Spleen (tissue), 11 donors: ENCODE data around the gene NPIPA1. TPM values are rescaled to one million over a fixed set of nuclear protein-coding genes. Genes with fewer than 3 reads are reported as not detected.
"Not testable (repeated sequence)": the region's sequence is repeated elsewhere in the genome, so short reads cannot be mapped to it uniquely, and the experiment has no call there.

Experiments
- DNase-seq: peaks from one replicate; pipeline ENCODE4 v3.0.0-alpha.2; 2020
- H3K27ac ChIP-seq, 8 donors: fragments of 200-600 bp; sonication (generic) in 7 of 8; 1 replicate in 4 of 8; 2 replicates in 4 of 8; pipeline versions ENCODE4 v1.5.0 to v1.8.0; 2016 to 2021; ENCODE audit warnings: inconsistent platforms in 4 of 8, mild to moderate bottlenecking in 4 of 8, moderate library complexity in 1 of 8
- H3K27me3 ChIP-seq, 7 donors: fragments of 200-600 bp; sonication (generic) in 6 of 7; replicated peaks in 1 of 7; 1 replicate in 4 of 7; 2 replicates in 3 of 7; pipeline versions ENCODE4 v1.5.0 to v1.8.0; 2016 to 2021; ENCODE audit warnings: inconsistent platforms in 3 of 7, mild to moderate bottlenecking in 1 of 7
- H3K36me3 ChIP-seq, 6 donors: fragments of 200-600 bp; sonication (generic) in 5 of 6; 1 replicate in 4 of 6; 2 replicates in 2 of 6; pipeline versions ENCODE4 v1.5.0 to v1.8.0; 2016 to 2021; ENCODE audit warnings: inconsistent platforms in 2 of 6
- H3K4me1 ChIP-seq, 6 donors: fragments of 200-600 bp; sonication (generic) in 5 of 6; 1 replicate in 3 of 6; 2 replicates in 3 of 6; pipeline versions ENCODE4 v1.5.0 to v1.8.0; 2016 to 2021; ENCODE audit warnings: inconsistent platforms in 3 of 6
- H3K4me3 ChIP-seq, 8 donors: fragments of 200-600 bp; sonication (generic) in 7 of 8; 1 replicate in 4 of 8; 2 replicates in 4 of 8; pipeline versions ENCODE4 v1.5.0 to v1.8.0; 2016 to 2021; ENCODE audit warnings: inconsistent platforms in 4 of 8, mild to moderate bottlenecking in 4 of 8, moderate library complexity in 2 of 8
- H3K9me3 ChIP-seq, 8 donors: fragments of 200-600 bp; sonication (generic) in 7 of 8; 1 replicate in 4 of 8; 2 replicates in 4 of 8; pipeline versions ENCODE4 v1.5.0 to v1.8.0; 2016 to 2021; ENCODE audit warnings: inconsistent platforms in 4 of 8
- POLR2AphosphoS5 ChIP-seq, 3 donors: sonication (generic); formaldehyde crosslinking; IDR thresholded peaks; one replicate each; pipeline ENCODE4 v1.5.1; 2017; ENCODE audit warnings: antibody characterized with exemption in 3 of 3
- WGBS, 5 donors: extraction: QIAGEN DNeasy Blood & Tissue Kit in 3 of 5; methylation state at CpG; one replicate each; pipeline versions ENCODE4 v1.1.5 to v1.1.7; 2013 to 2018; 5-methylcytosine and 5-hydroxymethylcytosine counted together
- intact Hi-C: fragments of 100-400 bp; cut with DNase I; formaldehyde crosslinking; loops from one replicate; pipeline ENCODE4 v1.15.0; 2023; ENCODE audit warnings: low total_unique reads
- polyA plus RNA-seq, 3 donors: library from polyadenylated mRNA; stranded (reverse); fragments of 200-250 nt; gene quantifications; one replicate each; pipeline ENCODE4 v1.2.1, GENCODE V29; 2013
- total RNA-seq, 7 donors: library from RNA; depleted of rRNA in 3 of 7; stranded (reverse); fragments of >200 nt in 3 of 7; fragmentation: NEBNext Ultra II Directional in 4 of 7; extraction: Animal tissue kit (Norgen Biotek cat#: 25700) in 4 of 7; gene quantifications; one replicate each; pipeline versions ENCODE4 v1.1.0 to v1.2.1, GENCODE V29; 2016 to 2021
- donor health status: healthy with polysubstance abuse.
- donor health status: DM: no; HTN: no; CAD: no; lungs with moderate emphysema.
- donor health status: DM: no; HTN: no; CAD: no.
- donor health status: Bipolar disorder and iron deficiency.
- donor health status: healthy.
- donor health status: DM: no; HTN: no; CAD: no.
- donor health status: DM: yes; HTN: yes; CAD: no.

NPIPA1 gene
- total and polyA plus RNA-seq, 10 donors: 56.4 to 119 (median 70.7) TPM

DNA sequence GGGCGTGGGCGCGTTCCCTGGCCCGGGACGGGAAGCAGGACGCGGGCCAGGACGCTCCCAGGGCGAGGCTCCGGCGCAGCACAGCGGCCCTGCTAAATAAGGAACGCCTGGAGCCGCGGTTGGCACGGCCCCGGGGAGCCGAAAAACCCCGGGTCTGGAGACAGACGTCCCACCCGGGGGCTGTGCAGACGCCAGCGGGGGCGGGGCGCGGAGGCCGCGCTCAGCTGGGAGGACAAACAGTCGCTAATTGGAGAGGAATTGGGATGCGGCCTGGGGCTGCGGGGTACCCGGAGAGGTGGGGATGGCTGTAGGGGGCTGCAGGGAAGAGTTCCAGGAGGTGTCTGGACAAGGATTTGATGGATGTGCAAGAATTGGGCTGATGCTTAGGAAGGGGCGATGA lies 25.3 kb upstream of the NPIPA1 start:
- H3K27me3 ChIP-seq, intact Hi-C loops, H3K4me1 ChIP-seq, H3K36me3 ChIP-seq, H3K9me3 ChIP-seq: not testable (repeated sequence)
- peak overlapping the region in 6 of 8 donors; percentile 63 to 79 (median 76) for H3K27ac ChIP-seq
- TF ChIP-seq POLR2AphosphoS5 (IDR thresholded peaks at IDR 0.05): peak in 1 of 3 donors; percentile 58
- H3K4me3 ChIP-seq: peak overlapping the region; percentile 36 to 67 (median 48)
- DNase-seq: peak; percentile 93
- 0 to 1% (median 0%) methylated on average over 13 to 20 of the region's 33 CpGs; no CpG with 5 or more reads in 1 of the 5 donors for WGBS, 5 donors

DNA sequence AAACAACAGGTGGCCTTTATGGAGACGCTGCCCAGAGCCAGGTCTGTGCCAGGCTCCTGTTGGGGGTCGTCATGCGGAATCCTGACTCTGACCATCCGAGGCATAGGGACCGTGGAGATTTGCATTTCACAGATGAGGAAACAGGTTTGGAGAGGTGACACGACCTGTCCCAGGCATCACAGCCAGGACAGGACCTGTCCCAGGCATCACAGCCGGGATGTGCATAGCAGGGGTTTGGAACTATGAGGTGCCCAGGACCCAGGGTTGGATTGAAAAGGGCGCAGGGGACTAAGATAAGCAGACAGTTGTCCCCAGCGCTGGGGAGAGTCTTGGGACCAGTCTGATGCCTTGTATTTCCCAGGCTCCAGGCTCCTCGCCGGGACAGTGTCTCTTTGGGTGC lies 24.7 kb upstream of the NPIPA1 start:
- intact Hi-C loops, H3K4me3 ChIP-seq, DNase-seq, H3K9me3 ChIP-seq, H3K4me1 ChIP-seq, H3K27me3 ChIP-seq, H3K36me3 ChIP-seq, H3K27ac ChIP-seq: not testable (repeated sequence)
- 76 to 90% (median 81%) methylated on average over 2 of the region's 11 CpGs; no CpG with 5 or more reads in 2 of the 5 donors for WGBS, 5 donors

DNA sequence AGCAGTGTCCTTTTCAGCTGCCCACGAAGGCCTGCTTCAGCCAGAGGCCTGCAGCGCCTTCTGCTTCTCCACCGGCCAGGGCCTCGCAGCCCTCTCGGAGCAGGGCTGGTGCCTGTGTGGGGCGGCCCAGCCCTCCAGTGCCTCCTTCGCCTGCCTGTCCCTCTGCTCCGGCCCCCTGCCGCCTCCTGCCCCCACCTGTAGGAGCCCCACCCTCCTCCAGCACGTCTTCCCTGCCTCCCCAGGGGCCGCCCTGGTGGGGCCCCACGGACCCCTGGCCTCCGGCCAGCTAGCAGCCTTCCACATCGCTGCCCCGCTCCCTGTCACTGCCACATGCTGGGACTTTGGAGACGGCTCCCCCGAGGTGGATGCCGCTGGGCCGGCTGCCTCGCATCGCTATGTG lies 18.7 kb upstream of the NPIPA1 start:
- H3K27ac ChIP-seq, intact Hi-C loops, H3K4me1 ChIP-seq, H3K27me3 ChIP-seq, H3K9me3 ChIP-seq, H3K4me3 ChIP-seq, H3K36me3 ChIP-seq: not testable (repeated sequence)
- DNase-seq: peak; percentile 77
- 85 to 93% (median 87%) methylated on average over 8 to 19 of the region's 21 CpGs; no CpG with 5 or more reads in 2 of the 5 donors for WGBS, 5 donors

DNA sequence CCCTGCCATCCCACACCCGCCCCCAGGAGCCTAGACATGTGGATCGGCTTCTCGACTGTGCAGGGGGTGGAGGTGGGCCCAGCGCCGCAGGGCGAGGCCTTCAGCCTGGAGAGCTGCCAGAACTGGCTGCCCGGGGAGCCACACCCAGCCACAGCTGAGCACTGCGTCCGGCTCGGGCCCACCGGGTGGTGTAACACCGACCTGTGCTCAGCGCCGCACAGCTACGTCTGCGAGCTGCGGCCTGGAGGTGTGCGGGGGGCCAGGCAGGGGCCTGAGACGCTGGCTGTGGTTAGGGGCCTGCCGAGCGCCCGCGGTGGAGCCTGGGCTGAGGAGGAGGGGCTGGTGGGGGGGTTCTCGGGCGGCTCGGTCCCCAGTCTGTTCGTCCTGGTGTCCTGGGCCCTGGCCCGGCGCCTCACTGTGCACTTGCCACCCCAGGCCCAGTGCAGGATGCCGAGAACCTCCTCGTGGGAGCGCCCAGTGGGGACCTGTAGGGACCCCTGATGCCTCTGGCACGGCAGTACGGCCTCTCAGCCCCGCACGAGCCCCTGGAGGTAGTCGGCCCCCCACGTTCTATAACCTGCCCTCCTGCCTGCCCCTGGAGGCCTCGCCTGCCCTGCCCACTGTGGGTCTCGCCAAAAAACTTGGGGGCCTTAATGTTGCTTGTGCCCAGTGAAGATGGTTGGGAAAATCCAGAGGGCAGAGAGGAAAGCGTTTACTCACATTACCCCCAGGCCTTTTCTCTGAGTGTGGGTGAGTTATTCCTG lies 17.2 kb upstream of the NPIPA1 start:
- H3K9me3 ChIP-seq, H3K4me1 ChIP-seq, H3K27ac ChIP-seq, H3K4me3 ChIP-seq, H3K36me3 ChIP-seq, H3K27me3 ChIP-seq, intact Hi-C loops: not testable (repeated sequence)
- DNase-seq: peak; percentile 69
- peak in 1 of 3 donors; percentile 34 for TF ChIP-seq POLR2AphosphoS5 (IDR thresholded peaks at IDR 0.05)
- 76 to 95% (median 86%) methylated on average over 5 to 32 of the region's 41 CpGs for WGBS, 5 donors

DNA sequence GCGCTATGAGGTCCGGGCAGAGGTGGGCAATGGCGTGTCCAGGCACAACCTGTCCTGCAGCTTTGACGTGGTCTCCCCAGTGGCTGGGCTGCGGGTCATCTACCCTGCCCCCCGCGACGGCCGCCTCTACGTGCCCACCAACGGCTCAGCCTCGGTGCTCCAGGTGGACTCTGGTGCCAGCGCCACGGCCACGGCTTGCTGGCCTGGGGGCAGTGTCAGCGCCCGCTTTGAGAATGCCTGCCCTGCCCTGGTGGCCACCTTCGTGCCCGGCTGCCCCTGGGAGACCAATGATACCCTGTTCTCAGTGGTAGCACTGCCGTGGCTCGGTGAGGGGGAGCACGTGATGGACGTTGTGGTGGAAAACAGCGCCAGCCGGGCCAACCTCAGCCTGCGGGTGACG lies 15.0 kb upstream of the NPIPA1 start:
- H3K4me1 ChIP-seq, DNase-seq, H3K27ac ChIP-seq, H3K36me3 ChIP-seq, H3K9me3 ChIP-seq, H3K27me3 ChIP-seq, H3K4me3 ChIP-seq, intact Hi-C loops: not testable (repeated sequence)
- 95 to 97% methylated on average over 7 to 13 of the region's 27 CpGs; no CpG with 5 or more reads in 3 of the 5 donors for WGBS, 5 donors

DNA sequence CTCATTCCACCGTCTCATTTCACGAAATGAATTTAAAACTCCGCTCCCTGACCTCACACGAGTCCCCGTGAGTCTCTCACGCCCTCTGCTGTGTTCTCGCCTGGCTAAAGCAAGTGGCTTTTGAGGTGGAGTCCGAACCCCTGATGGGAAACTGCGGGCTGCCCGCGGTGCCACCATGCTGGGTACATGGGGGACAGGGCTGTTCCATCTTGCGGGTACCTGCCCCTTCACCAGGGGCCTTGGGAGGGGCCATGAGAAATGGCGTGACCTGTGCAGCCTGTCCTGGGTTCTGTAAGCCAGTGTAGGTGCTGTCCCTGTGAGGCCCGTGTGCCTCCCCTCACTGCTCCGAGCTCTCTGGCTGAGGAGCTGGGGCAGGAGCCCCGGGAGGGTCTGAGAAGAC lies 14.3 kb upstream of the NPIPA1 start:
- H3K27ac ChIP-seq, intact Hi-C loops, H3K27me3 ChIP-seq, H3K9me3 ChIP-seq, H3K36me3 ChIP-seq, H3K4me3 ChIP-seq, H3K4me1 ChIP-seq: not testable (repeated sequence)
- WGBS, 5 donors: 81 to 97% (median 91%) methylated on average over 6 to 10 of the region's 16 CpGs; no CpG with 5 or more reads in 2 of the 5 donors
- peak; percentile 43 for DNase-seq

DNA sequence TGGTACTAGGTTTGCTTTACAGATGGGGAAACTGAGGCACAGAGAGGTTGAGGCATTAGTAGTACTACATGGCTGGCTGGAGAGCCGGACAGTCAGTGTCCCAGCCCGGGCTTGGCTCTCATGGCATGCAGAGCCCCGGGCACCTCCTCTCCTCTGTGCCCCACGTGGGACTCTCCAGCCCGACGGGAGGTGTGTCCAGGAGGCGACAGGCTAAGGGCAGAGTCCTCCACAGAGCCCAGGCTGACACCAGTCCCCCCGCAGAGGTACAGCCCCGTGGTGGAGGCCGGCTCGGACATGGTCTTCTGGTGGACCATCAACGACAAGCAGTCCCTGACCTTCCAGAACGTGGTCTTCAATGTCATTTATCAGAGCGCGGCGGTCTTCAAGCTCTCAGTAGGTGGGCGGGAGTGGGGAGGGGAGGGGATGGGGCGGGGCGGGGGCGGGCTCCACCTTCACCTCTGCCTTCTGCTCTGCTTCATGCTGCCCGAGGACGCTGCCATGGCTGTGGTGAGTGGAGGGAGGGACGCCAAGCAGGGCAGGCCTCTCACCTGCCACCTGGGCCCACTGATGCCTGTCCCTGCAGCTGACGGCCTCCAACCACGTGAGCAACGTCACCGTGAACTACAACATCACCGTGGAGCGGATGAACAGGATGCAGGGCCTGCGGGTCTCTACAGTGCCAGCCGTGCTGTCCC lies 13.7 kb upstream of the NPIPA1 start:
- 77 to 94% (median 84%) methylated on average over 4 to 15 of the region's 31 CpGs for WGBS, 5 donors
- peaks cover 0 to 12% (median 0%) of the 10 kb centered on the region in 6 donors for H3K36me3 ChIP-seq
- H3K4me3 ChIP-seq, H3K9me3 ChIP-seq, H3K27me3 ChIP-seq, H3K4me1 ChIP-seq, intact Hi-C loops, H3K27ac ChIP-seq: not testable (repeated sequence)
- peak; percentile 52 for DNase-seq

DNA sequence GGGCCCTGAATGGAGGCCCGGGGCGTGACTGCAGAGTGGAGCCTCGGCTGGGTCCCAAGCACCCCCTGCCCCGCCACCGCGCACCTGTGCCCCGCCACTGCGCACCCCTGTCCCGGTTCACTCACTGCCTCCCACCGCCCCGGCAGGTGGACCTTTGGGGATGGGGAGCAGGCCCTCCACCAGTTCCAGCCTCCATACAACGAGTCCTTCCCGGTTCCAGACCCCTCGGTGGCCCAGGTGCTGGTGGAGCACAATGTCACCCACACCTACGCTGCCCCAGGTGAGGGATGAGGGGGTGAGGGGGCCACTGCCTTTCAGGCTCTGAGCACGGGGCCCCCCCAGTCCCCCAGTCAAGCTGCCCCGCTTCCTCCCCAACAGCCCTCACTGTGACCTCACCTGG lies 12.9 kb upstream of the NPIPA1 start:
- H3K27ac ChIP-seq, H3K4me3 ChIP-seq, H3K27me3 ChIP-seq, DNase-seq, intact Hi-C loops, H3K9me3 ChIP-seq, H3K4me1 ChIP-seq: not testable (repeated sequence)
- H3K36me3 ChIP-seq: peaks cover 0 to 12% (median 0%) of the 10 kb centered on the region in 6 donors
- WGBS, 5 donors: 86 to 93% (median 93%) methylated on average over 3 of the region's 17 CpGs; no CpG with 5 or more reads in 2 of the 5 donors

DNA sequence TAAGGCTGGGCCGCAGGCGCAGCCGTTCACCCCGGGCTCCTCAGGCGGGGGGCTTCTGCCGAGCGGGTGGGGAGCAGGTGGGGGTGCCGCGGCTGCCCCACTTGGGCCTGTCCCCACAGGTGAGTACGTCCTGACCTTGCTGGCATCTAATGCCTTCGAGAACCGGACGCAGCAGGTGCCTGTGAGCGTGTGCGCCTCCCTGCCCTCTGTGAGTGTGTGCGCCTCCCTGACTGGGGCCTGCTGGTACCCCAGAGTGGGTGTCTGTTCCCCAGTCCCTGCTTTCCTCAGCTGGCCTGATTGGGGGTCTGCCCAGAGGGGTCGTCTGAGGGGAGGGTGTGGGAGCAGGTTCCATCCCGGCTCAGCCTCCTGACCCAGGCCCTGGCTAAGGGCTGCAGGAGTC lies 12.3 kb upstream of the NPIPA1 start:
- DNase-seq, H3K9me3 ChIP-seq, H3K27ac ChIP-seq, H3K27me3 ChIP-seq, intact Hi-C loops, H3K4me3 ChIP-seq, H3K4me1 ChIP-seq: not testable (repeated sequence)
- WGBS, 5 donors: 90 to 93% methylated on average over 4 to 6 of the region's 18 CpGs; no CpG with 5 or more reads in 3 of the 5 donors
- H3K36me3 ChIP-seq: peaks cover 0 to 12% (median 0%) of the 10 kb centered on the region in 6 donors

DNA sequence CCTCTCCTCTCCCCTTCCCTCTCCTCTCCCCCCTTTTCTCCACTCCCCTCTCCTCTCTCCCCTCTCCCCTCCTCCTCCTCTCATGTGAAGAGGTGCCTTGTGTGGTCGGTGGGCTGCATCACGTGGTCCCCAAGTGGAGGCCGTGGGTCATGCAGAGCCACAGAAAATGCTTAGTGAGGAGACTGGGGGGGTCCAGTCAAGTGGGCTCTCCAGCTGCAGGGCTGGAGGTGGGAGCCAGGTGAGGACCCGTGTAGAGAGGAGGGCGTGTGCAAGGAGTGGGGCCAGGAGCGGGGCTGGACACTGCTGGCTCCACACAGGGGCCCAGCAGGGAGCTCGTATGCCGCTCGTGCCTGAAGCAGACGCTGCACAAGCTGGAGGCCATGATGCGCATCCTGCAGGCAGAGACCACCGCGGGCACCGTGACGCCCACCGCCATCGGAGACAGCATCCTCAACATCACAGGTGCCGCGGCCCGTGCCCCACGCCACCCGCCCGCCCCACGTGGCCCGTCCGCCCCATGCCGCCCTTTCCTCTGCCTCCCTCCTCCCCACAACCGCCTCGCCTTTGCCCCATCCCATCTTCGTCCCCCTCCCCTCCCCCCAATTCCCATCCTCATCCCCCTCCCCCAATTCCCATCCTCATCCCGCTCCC lies 9.1 kb upstream of the NPIPA1 start:
- intact Hi-C loops, H3K4me3 ChIP-seq, H3K27ac ChIP-seq, H3K9me3 ChIP-seq, H3K27me3 ChIP-seq, H3K4me1 ChIP-seq: not testable (repeated sequence)
- peak; percentile 66 for DNase-seq
- 78 to 83% (median 79%) methylated on average over 6 to 9 of the region's 31 CpGs for WGBS, 5 donors
- peaks cover 0 to 16% (median 1%) of the 10 kb centered on the region in 6 donors for H3K36me3 ChIP-seq
